ENCODE results near the gene SH2D2A.
A peak's percentile ranks its signal among the peaks of the same experiment; 100 is the strongest.

The SH2D2A gene

GRCh38 chr1:156803086-156803851, 13.4 kb downstream of the SH2D2A start:
- no peak for DNase-seq (ENCODE audit: low read depth)

GRCh38 chr1:156802421-156802935, 14.2 kb downstream of the SH2D2A start:
- no peak for DNase-seq (ENCODE audit: low read depth)

GRCh38 chr1:156801409-156802121, 15.1 kb downstream of the SH2D2A start:
- DNase-seq (ENCODE audit: low read depth) = peak; percentile 49

GRCh38 chr1:156797212-156797871, 19.3 kb downstream of the SH2D2A start:
- DNase-seq (ENCODE audit: low read depth) = peak; percentile 79

- no peak for DNase-seq (ENCODE audit: low read depth)
Observed at GRCh38 chr1:156796340-156797097, 20.1 kb downstream of the SH2D2A start.

- no peak for DNase-seq (ENCODE audit: low read depth)
Observed at GRCh38 chr1:156795787-156796186, 20.9 kb downstream of the SH2D2A start.

GRCh38 chr1:156795374-156795733, 21.3 kb downstream of the SH2D2A start:
- DNase-seq (ENCODE audit: low read depth) = no peak

- peak; percentile 83 for DNase-seq (ENCODE audit: low read depth)
Observed at GRCh38 chr1:156794506-156795373, 21.9 kb downstream of the SH2D2A start.

GRCh38 chr1:156789621-156790318, 26.9 kb downstream of the SH2D2A start:
- DNase-seq (ENCODE audit: low read depth) = no peak

GRCh38 chr1:156788136-156788535, 28.5 kb downstream of the SH2D2A start:
- DNase-seq (ENCODE audit: low read depth) = no peak

GRCh38 chr1:156786640-156787039, 30.0 kb downstream of the SH2D2A start:
- DNase-seq (ENCODE audit: low read depth) = no peak

GRCh38 chr1:156785458-156785857, 31.2 kb downstream of the SH2D2A start:
- DNase-seq (ENCODE audit: low read depth) = no peak

- peak; percentile 63 for DNase-seq (ENCODE audit: low read depth)
Observed at GRCh38 chr1:156781585-156782186, 35.0 kb downstream of the SH2D2A start.

GRCh38 chr1:156777573-156777972, 39.1 kb downstream of the SH2D2A start:
- no peak for DNase-seq (ENCODE audit: low read depth)

GRCh38 chr1:156776942-156777341, 39.7 kb downstream of the SH2D2A start:
- no peak for DNase-seq (ENCODE audit: low read depth)

GRCh38 chr1:156775799-156776198, 40.8 kb downstream of the SH2D2A start:
- peak; percentile 54 for DNase-seq (ENCODE audit: low read depth)

- DNase-seq (ENCODE audit: low read depth) = peak; percentile 33
Observed at GRCh38 chr1:156773607-156774006, 43.0 kb downstream of the SH2D2A start.

GRCh38 chr1:156772728-156773497, 43.7 kb downstream of the SH2D2A start:
- DNase-seq (ENCODE audit: low read depth) = no peak

- no peak for DNase-seq (ENCODE audit: low read depth)
Observed at GRCh38 chr1:156772222-156772621, 44.4 kb downstream of the SH2D2A start.
